NCI-H2107 treated with DMSO at 0.1 percent for 48 hours (cell line): ENCODE data around the gene KCNT1.

Experiments used
- DNase-seq: peaks from one replicate; lab custom pipeline; 2025; ENCODE audit not compliant: unreplicated experiment; lab: John Stamatoyannopoulos, UW

The KCNT1 gene

DNA sequence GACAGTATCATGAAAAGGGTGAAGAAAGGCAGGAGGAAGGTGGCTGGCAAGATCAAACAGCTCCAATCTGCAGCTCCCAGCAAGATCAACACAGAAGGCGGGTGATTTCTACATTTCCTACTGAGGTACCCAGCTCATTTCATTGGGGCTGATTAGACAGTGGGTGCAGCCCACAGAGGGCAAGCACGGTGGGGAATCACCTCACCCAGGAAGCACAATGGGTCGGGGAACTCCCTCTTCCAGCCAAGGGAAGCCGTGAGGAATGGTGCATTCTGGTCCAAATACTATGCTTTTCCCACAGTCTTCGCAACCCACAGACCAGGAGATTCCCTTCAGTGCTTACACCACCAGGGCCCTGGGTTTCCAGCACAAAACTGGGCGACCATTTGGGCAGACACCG, 138.6 kb downstream of the KCNT1 start:
- no peak for DNase-seq
